Heart right ventricle (tissue), 16 donors: ENCODE measurements around the gene ELMO3. TPM values are rescaled to one million over a fixed set of nuclear protein-coding genes. Genes with fewer than 3 reads are reported as not detected.

ENCODE experiments used
- ATAC-seq, 8 donors: fragments of 200-7000 bp; cut with Tn5 transposase; one replicate each; pipeline ENCODE4 v1.9.1; 2020; ENCODE audit warnings: mild to moderate bottlenecking in 8 of 8, moderate library complexity in 8 of 8, moderate number of reproducible peaks in 1 of 8
- DNase-seq, 2 donors: peaks; one replicate each; pipeline ENCODE4 v3.0.0-alpha.2; 2020
- H3K27ac ChIP-seq, 10 donors: fragments of 200-600 bp; sonication (generic) in 2 of 10; one replicate each; pipeline versions ENCODE4 v1.5.0 to v1.8.0; 2020 to 2022; ENCODE audit warnings: mild to moderate bottlenecking in 3 of 10
- H3K27me3 ChIP-seq, 7 donors: fragments of 200-600 bp; one replicate each; pipeline ENCODE4 v1.8.0; 2021 to 2022; ENCODE audit warnings: mild to moderate bottlenecking in 2 of 7
- H3K36me3 ChIP-seq, 9 donors: fragments of 200-600 bp; sonication (generic) in 1 of 9; one replicate each; pipeline versions ENCODE4 v1.5.0 to v1.8.0; 2020 to 2022; ENCODE audit warnings: mild to moderate bottlenecking in 2 of 9
- H3K4me1 ChIP-seq, 9 donors: fragments of 200-600 bp; sonication (generic) in 1 of 9; one replicate each; pipeline versions ENCODE4 v1.5.0 to v1.8.0; 2020 to 2022; ENCODE audit warnings: mild to moderate bottlenecking in 4 of 9
- H3K4me3 ChIP-seq, 10 donors: fragments of 200-600 bp; sonication (generic) in 2 of 10; one replicate each; pipeline versions ENCODE4 v1.5.0 to v1.8.0; 2020 to 2022; ENCODE audit warnings: mild to moderate bottlenecking in 7 of 10, moderate library complexity in 2 of 10
- H3K9me3 ChIP-seq, 11 donors: fragments of 200-600 bp in 10 of 11; sonication (generic) in 2 of 11; one replicate each; pipeline versions ENCODE4 v1.5.0 to v1.8.0; 2013 to 2022; ENCODE audit warnings: mild to moderate bottlenecking in 2 of 11, control low read depth in 1 of 11, moderate library complexity in 1 of 11
- CTCF ChIP-seq, 9 donors: fragments of 200-600 bp; sonication (generic) in 2 of 9; IDR thresholded peaks; one replicate each; pipeline versions ENCODE4 v1.5.0 to v1.8.0; 2021 to 2022; ENCODE audit warnings: antibody characterized with exemption in 9 of 9, mild to moderate bottlenecking in 5 of 9, moderate library complexity in 1 of 9
- WGBS, 2 donors: extraction: QIAGEN DNeasy Blood & Tissue Kit; methylation state at CpG; one replicate each; pipeline ENCODE4 v1.1.7; 2013; ENCODE audit warnings: inconsistent platforms in 1 of 2; 5-methylcytosine and 5-hydroxymethylcytosine counted together
- intact Hi-C, 10 donors: fragments of 100-400 bp; cut with DNase I; formaldehyde crosslinking; loops; one replicate each; pipeline versions ENCODE4 v1.11.1 to v1.14.2; 2022
- polyA plus RNA-seq, 2 donors: library from polyadenylated mRNA; stranded (reverse); fragments of 200-250 nt; gene quantifications; one replicate each; pipeline ENCODE4 v1.2.3, GENCODE V29; 2013
- total RNA-seq, 10 donors: library from RNA; stranded (reverse); fragmentation: NEBNext Ultra II Directional in 3 of 10; extraction: Animal tissue kit (Norgen Biotek cat#: 25700) in 3 of 10; gene quantifications; one replicate each; pipeline versions ENCODE4 v1.2.1 to v1.2.4, GENCODE V29; 2021 to 2023
- donor health status: Arrhythmogenic right ventricular cardiomyopathy.
- donor health status: ischemic (EF 13 %, LVEDD 7.1; RV severe dilation, severe dysfunction).
- donor health status: healthy with polysubstance abuse.
- donor health status: DM: no; HTN: yes; CAD: no.
- donor health status: DM: no; HTN: no; CAD: no.
- donor health status: ischemic (EF 25% LVEDD 6.9; RV normal size, moderate dysfunction).
- donor health status: ischemic (EF 25% LVEDD 5.7; RV mildly dilated, moderate dysfunction).
- donor health status: healthy.
- donor health status: DM: yes; HTN: yes; CAD: no.
- donor health status: Ischemic cardiomyopathy.
- donor health status: ischemic (EF 35%, LVEDD 5.7; RV mildly dilated, moderate dysfunction).
- donor health status: nonischemic (EF 11% LVEDD 7.7; RV severe dilation, severe dysfunction).
- donor health status: DM: yes; HTN: yes; CAD: no.
- donor health status: PGD.
- donor health status: ischemic (EF 29% LVEDD 5.4; RV normal size, mild dysfunction).
- donor health status: nonischemic (EF 23%, LVEDD 6.1; RV moderate dilation, normal function).

Gene ELMO3
- total and polyA plus RNA-seq, 12 donors: 0.19 to 1.9 (median 0.46) TPM

DNA sequence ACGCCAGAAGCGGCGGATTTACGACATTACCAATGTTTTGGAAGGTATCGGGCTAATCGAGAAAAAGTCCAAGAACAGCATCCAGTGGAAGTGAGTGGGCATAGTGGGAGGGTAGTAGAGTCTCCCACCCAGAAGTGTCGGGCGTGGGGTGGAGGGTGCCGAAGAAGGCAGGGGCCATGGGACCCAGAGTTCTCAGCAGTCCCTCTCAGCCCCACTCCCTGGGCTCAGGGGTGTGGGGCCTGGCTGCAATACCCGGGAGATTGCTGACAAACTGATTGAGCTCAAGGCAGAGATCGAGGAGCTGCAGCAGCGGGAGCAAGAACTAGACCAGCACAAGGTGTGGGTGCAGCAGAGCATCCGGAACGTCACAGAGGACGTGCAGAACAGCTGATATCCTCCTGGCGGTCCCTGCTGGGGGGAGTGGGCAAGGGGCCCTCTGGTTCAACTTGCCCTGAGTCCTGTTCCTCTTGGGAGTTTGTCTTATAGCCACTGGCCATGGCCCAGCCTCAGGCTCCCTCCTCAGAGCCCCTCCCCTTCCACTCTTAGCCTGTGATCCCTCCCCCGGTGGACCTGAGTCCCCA lies 6.1 kb upstream of the ELMO3 start:
- intact Hi-C loops: loop anchor here in 3 of 10 donors (5.0 kb wide), 2 partner anchors 34 to 54 kb away; partner anchors contain the start of genes TMEM208 (in 2 of the 3), FHOD1 (in 1 of the 3) and SLC9A5 (in 1 of the 3)
- no peaks in the 10 kb centered on the region for H3K27me3 ChIP-seq
- no peak for ATAC-seq
- TF ChIP-seq CTCF (IDR thresholded peaks at IDR 0.05): no peak
- H3K4me1 ChIP-seq: peaks cover 18 to 59% (median 33%) of the 10 kb centered on the region in 9 donors
- no peak for DNase-seq
- H3K9me3 ChIP-seq: no peaks in the 10 kb centered on the region
- H3K36me3 ChIP-seq: peaks cover 3 to 49% (median 41%) of the 10 kb centered on the region in 9 donors
- H3K27ac ChIP-seq: peak overlapping the region in 9 of 10 donors; percentile 81 to 94 (median 86)
- 28 to 31% methylated on average over 17 of the region's 17 CpGs for WGBS, 2 donors
- peak overlapping the region; percentile 78 to 100 (median 90) for H3K4me3 ChIP-seq

- peaks cover 3 to 56% (median 44%) of the 10 kb centered on the region in 9 donors for H3K36me3 ChIP-seq
- no peak for DNase-seq
- no peaks in the 10 kb centered on the region for H3K27me3 ChIP-seq
- intact Hi-C loops: loop anchor here in 3 of 10 donors (5.0 kb wide), 2 partner anchors 34 to 54 kb away; partner anchors contain the start of genes TMEM208 (in 2 of the 3), FHOD1 (in 1 of the 3) and SLC9A5 (in 1 of the 3)
- peak overlapping the region in 4 of 10 donors; percentile 86 to 94 (median 90) for H3K27ac ChIP-seq
- peaks cover 18 to 66% (median 34%) of the 10 kb centered on the region in 9 donors for H3K4me1 ChIP-seq
- TF ChIP-seq CTCF (IDR thresholded peaks at IDR 0.05): no peak
- no peak for ATAC-seq
- peak overlapping the region in 8 of 10 donors; percentile 78 to 100 (median 88) for H3K4me3 ChIP-seq
- no peaks in the 10 kb centered on the region for H3K9me3 ChIP-seq
Observed at GRCh38 chr16:67193536-67193935, 5.4 kb upstream of the ELMO3 start.

DNA sequence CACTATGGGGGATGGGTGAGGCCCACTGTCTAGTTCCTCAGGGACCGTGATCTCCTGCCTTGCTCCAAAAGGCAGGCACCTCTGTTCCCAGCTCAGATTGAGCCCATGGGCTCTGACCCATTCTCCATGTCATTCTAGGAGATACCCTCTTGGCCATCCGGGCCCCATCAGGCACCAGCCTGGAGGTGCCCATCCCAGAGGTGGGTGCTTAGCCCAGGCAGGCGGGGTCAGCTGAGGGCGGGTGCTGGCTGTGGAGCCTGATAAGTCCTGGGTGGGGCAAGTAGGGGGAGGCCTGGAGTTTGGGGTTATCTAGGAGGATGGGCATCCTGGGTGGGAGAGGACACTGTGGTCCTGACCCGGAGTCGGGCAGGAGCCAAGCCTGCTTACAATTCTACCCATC lies 4.7 kb upstream of the ELMO3 start:
- H3K27me3 ChIP-seq: no peaks in the 10 kb centered on the region
- peaks cover 18 to 69% (median 40%) of the 10 kb centered on the region in 9 donors for H3K4me1 ChIP-seq
- no peaks in the 10 kb centered on the region for H3K9me3 ChIP-seq
- 95 to 96% methylated on average over 6 of the region's 6 CpGs for WGBS, 2 donors
- DNase-seq: no peak
- no peak overlapping the region for H3K27ac ChIP-seq
- intact Hi-C loops: loop anchor here in 3 of 10 donors (5.0 kb wide), 2 partner anchors 33 to 53 kb away; partner anchors contain the start of genes TMEM208 (in 2 of the 3), FHOD1 (in 1 of the 3) and SLC9A5 (in 1 of the 3)
- H3K36me3 ChIP-seq: peaks cover 3 to 63% (median 44%) of the 10 kb centered on the region in 9 donors
- no peak for TF ChIP-seq CTCF (IDR thresholded peaks at IDR 0.05)
- no peak overlapping the region for H3K4me3 ChIP-seq
- ATAC-seq: no peak

DNA sequence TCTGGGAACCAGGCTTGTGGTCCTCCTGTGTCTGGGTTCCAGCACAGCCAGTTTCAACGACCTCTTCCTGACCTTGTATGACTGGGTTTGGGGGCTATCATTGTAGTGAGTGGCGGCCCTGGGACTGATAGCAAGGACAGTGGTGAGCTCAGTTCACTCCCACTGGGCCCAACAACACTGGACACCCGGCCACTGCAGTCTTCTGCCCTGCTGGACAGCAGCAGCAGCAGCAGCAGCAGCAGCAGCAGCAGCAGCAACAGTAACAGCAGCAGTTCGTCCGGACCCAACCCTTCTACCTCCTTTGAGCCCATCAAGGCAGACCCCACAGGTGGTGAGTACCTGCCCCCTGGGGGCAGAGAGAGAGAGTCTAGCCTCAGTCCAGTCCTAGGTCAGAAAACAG lies 3.3 kb upstream of the ELMO3 start:
- DNase-seq (no peak), ATAC-seq (no peak)
- no peak overlapping the region for H3K27ac ChIP-seq
- no peaks in the 10 kb centered on the region for H3K27me3 ChIP-seq
- H3K4me3 ChIP-seq: no peak overlapping the region
- H3K9me3 ChIP-seq: no peaks in the 10 kb centered on the region
- no peak for TF ChIP-seq CTCF (IDR thresholded peaks at IDR 0.05)
- H3K36me3 ChIP-seq: peaks cover 3 to 77% (median 44%) of the 10 kb centered on the region in 9 donors
- intact Hi-C loops: no loop called here
- peaks cover 18 to 64% (median 39%) of the 10 kb centered on the region in 9 donors for H3K4me1 ChIP-seq
- WGBS, 2 donors: 72 to 82% methylated on average over 5 of the region's 5 CpGs
